Measurements from ENCODE around the gene OFD1.

Gene OFD1

GRCh38 chrX:13748486-13748885 lies 13.9 kb downstream of the OFD1 start:
- peaks cover 8 to 22% of the 10 kb centered on the region in 2 experiments for H3K36me3 ChIP-seq (ENCODE audit: control insufficient read depth in 1 of 2, insufficient read depth in 2 of 2, low read length in 2 of 2)
- no peak overlapping the region for H3K18ac ChIP-seq (ENCODE audit: low read length)
- H3K14ac ChIP-seq (ENCODE audit: low read length) = no peak overlapping the region
- no peak overlapping the region for H3K4me3 ChIP-seq (ENCODE audit: low read depth, low read length)
- H2BK120ac ChIP-seq (ENCODE audit: insufficient read depth, low read length, poor library complexity) = no peak overlapping the region
- no peak overlapping the region for H3K4me2 ChIP-seq (ENCODE audit: low read length)
- no peak overlapping the region for H4K8ac ChIP-seq (ENCODE audit: low read depth, low read length)
- H4K12ac ChIP-seq (ENCODE audit: low read depth, low read length) = no peak overlapping the region
- no peak overlapping the region for H3K23ac ChIP-seq (ENCODE audit: low read length)
- no peak overlapping the region for H2AK5ac ChIP-seq (ENCODE audit: low read length)
- H3K27me3 ChIP-seq (ENCODE audit: insufficient read depth, low read length) = no peaks in the 10 kb centered on the region
- H2BK12ac ChIP-seq (ENCODE audit: low read length) = no peak overlapping the region
- H3K79me1 ChIP-seq (ENCODE audit: low read length) = no peaks in the 10 kb centered on the region
- H4K91ac ChIP-seq (ENCODE audit: low read depth, low read length) = no peak overlapping the region
- no peak overlapping the region for H3K4ac ChIP-seq (ENCODE audit: low read depth, low read length)
- no CpG with 5 or more reads among the region's 3 CpGs for WGBS (ENCODE audit: extremely low coverage, insufficient coverage, insufficient read length)
- H3K9me3 ChIP-seq (ENCODE audit: insufficient read depth, low read depth, low read length) = no peaks in the 10 kb centered on the region
- H3K27ac ChIP-seq (ENCODE audit: low read depth, low read length) = no peak overlapping the region
- no peak overlapping the region for H3K9ac ChIP-seq (ENCODE audit: low read length)
- DNase-seq = no peak
- no peak overlapping the region for H2BK5ac ChIP-seq (ENCODE audit: low read depth, low read length, poor library complexity)
- H3K4me1 ChIP-seq (ENCODE audit: control insufficient read depth in 1 of 2, insufficient read depth in 2 of 2, low read length in 2 of 2) = no peaks in the 10 kb centered on the region
- no peak overlapping the region for H2AFZ ChIP-seq (ENCODE audit: insufficient read depth, low read length, poor library complexity)
- H3K79me2 ChIP-seq (ENCODE audit: control insufficient read depth, insufficient read depth, low read length, poor library complexity) = no peaks in the 10 kb centered on the region

- H2BK12ac ChIP-seq (ENCODE audit: low read length) = no peak overlapping the region
- H3K9ac ChIP-seq (ENCODE audit: low read length) = no peak overlapping the region
- no peaks in the 10 kb centered on the region for H3K79me1 ChIP-seq (ENCODE audit: low read length)
- no peak overlapping the region for H2BK5ac ChIP-seq (ENCODE audit: low read depth, low read length, poor library complexity)
- H3K4ac ChIP-seq (ENCODE audit: low read depth, low read length) = no peak overlapping the region
- H3K79me2 ChIP-seq (ENCODE audit: control insufficient read depth, insufficient read depth, low read length, poor library complexity) = no peaks in the 10 kb centered on the region
- no peak overlapping the region for H3K23ac ChIP-seq (ENCODE audit: low read length)
- H4K91ac ChIP-seq (ENCODE audit: low read depth, low read length) = no peak overlapping the region
- no peak overlapping the region for H3K27ac ChIP-seq (ENCODE audit: low read depth, low read length)
- peak; percentile 20 to 71 for DNase-seq
- H2AFZ ChIP-seq (ENCODE audit: insufficient read depth, low read length, poor library complexity) = no peak overlapping the region
- H3K9me3 ChIP-seq (ENCODE audit: insufficient read depth, low read depth, low read length) = no peaks in the 10 kb centered on the region
- H4K8ac ChIP-seq (ENCODE audit: low read depth, low read length) = no peak overlapping the region
- H3K4me2 ChIP-seq (ENCODE audit: low read length) = no peak overlapping the region
- H3K36me3 ChIP-seq (ENCODE audit: control insufficient read depth in 1 of 2, insufficient read depth in 2 of 2, low read length in 2 of 2) = peaks cover 8 to 20% of the 10 kb centered on the region in 2 experiments
- H3K4me3 ChIP-seq (ENCODE audit: low read depth, low read length) = no peak overlapping the region
- H2BK120ac ChIP-seq (ENCODE audit: insufficient read depth, low read length, poor library complexity) = no peak overlapping the region
- H4K12ac ChIP-seq (ENCODE audit: low read depth, low read length) = no peak overlapping the region
- no peak overlapping the region for H3K14ac ChIP-seq (ENCODE audit: low read length)
- no peak overlapping the region for H2AK5ac ChIP-seq (ENCODE audit: low read length)
- H3K18ac ChIP-seq (ENCODE audit: low read length) = no peak overlapping the region
- no peaks in the 10 kb centered on the region for H3K4me1 ChIP-seq (ENCODE audit: control insufficient read depth in 1 of 2, insufficient read depth in 2 of 2, low read length in 2 of 2)
- H3K27me3 ChIP-seq (ENCODE audit: insufficient read depth, low read length) = no peaks in the 10 kb centered on the region
Observed at GRCh38 chrX:13750204-13750603, 15.7 kb downstream of the OFD1 start.

GRCh38 chrX:13750812-13751211 lies 16.3 kb downstream of the OFD1 start:
- Histone ChIP-seq H3K23ac (ENCODE audit: low read length) (no peak overlapping the region), H2BK12ac (ENCODE audit: low read length) (no peak overlapping the region), H4K8ac (ENCODE audit: low read depth, low read length) (no peak overlapping the region), H4K91ac (ENCODE audit: low read depth, low read length) (no peak overlapping the region), H3K27ac (ENCODE audit: low read depth, low read length) (no peak overlapping the region), H3K9ac (ENCODE audit: low read length) (no peak overlapping the region), H3K4ac (ENCODE audit: low read depth, low read length) (no peak overlapping the region), H2BK5ac (ENCODE audit: low read depth, low read length, poor library complexity) (no peak overlapping the region), H4K12ac (ENCODE audit: low read depth, low read length) (no peak overlapping the region), H2AK5ac (ENCODE audit: low read length) (no peak overlapping the region), H2BK120ac (ENCODE audit: insufficient read depth, low read length, poor library complexity) (no peak overlapping the region), H3K79me1 (ENCODE audit: low read length) (no peaks in the 10 kb centered on the region), H3K27me3 (ENCODE audit: insufficient read depth, low read length) (no peaks in the 10 kb centered on the region), H3K36me3 (ENCODE audit: control insufficient read depth in 1 of 2, insufficient read depth in 2 of 2, low read length in 2 of 2) (peaks cover 8 to 18% of the 10 kb centered on the region in 2 experiments), H3K4me3 (ENCODE audit: low read depth, low read length) (no peak overlapping the region), H3K14ac (ENCODE audit: low read length) (no peak overlapping the region), H3K9me3 (ENCODE audit: insufficient read depth, low read depth, low read length) (no peaks in the 10 kb centered on the region), H3K79me2 (ENCODE audit: control insufficient read depth, insufficient read depth, low read length, poor library complexity) (no peaks in the 10 kb centered on the region), H2AFZ (ENCODE audit: insufficient read depth, low read length, poor library complexity) (no peak overlapping the region), H3K4me1 (ENCODE audit: control insufficient read depth in 1 of 2, insufficient read depth in 2 of 2, low read length in 2 of 2) (no peaks in the 10 kb centered on the region), H3K18ac (ENCODE audit: low read length) (no peak overlapping the region), H3K4me2 (ENCODE audit: low read length) (no peak overlapping the region)
- DNase-seq = no peak

- no peak overlapping the region for H2BK12ac ChIP-seq (ENCODE audit: low read length)
- H3K4me2 ChIP-seq (ENCODE audit: low read length) = no peak overlapping the region
- no peaks in the 10 kb centered on the region for H3K4me1 ChIP-seq (ENCODE audit: control insufficient read depth in 1 of 2, insufficient read depth in 2 of 2, low read length in 2 of 2)
- H3K9ac ChIP-seq (ENCODE audit: low read length) = no peak overlapping the region
- no peak overlapping the region for H3K23ac ChIP-seq (ENCODE audit: low read length)
- no peak overlapping the region for H3K14ac ChIP-seq (ENCODE audit: low read length)
- WGBS (ENCODE audit: extremely low coverage, insufficient coverage, insufficient read length) = no CpG with 5 or more reads among the region's 3 CpGs
- no peaks in the 10 kb centered on the region for H3K9me3 ChIP-seq (ENCODE audit: insufficient read depth, low read depth, low read length)
- no peak overlapping the region for H4K91ac ChIP-seq (ENCODE audit: low read depth, low read length)
- no peak overlapping the region for H2AK5ac ChIP-seq (ENCODE audit: low read length)
- H3K18ac ChIP-seq (ENCODE audit: low read length) = no peak overlapping the region
- no peaks in the 10 kb centered on the region for H3K27me3 ChIP-seq (ENCODE audit: insufficient read depth, low read length)
- peaks cover 13 to 18% of the 10 kb centered on the region in 2 experiments for H3K36me3 ChIP-seq (ENCODE audit: control insufficient read depth in 1 of 2, insufficient read depth in 2 of 2, low read length in 2 of 2)
- no peak overlapping the region for H3K4me3 ChIP-seq (ENCODE audit: low read depth, low read length)
- H4K8ac ChIP-seq (ENCODE audit: low read depth, low read length) = no peak overlapping the region
- H2BK5ac ChIP-seq (ENCODE audit: low read depth, low read length, poor library complexity) = no peak overlapping the region
- no peak for DNase-seq
- H3K79me2 ChIP-seq (ENCODE audit: control insufficient read depth, insufficient read depth, low read length, poor library complexity) = no peaks in the 10 kb centered on the region
- H2AFZ ChIP-seq (ENCODE audit: insufficient read depth, low read length, poor library complexity) = no peak overlapping the region
- no peaks in the 10 kb centered on the region for H3K79me1 ChIP-seq (ENCODE audit: low read length)
- no peak overlapping the region for H4K12ac ChIP-seq (ENCODE audit: low read depth, low read length)
- no peak overlapping the region for H3K27ac ChIP-seq (ENCODE audit: low read depth, low read length)
- H2BK120ac ChIP-seq (ENCODE audit: insufficient read depth, low read length, poor library complexity) = no peak overlapping the region
- no peak overlapping the region for H3K4ac ChIP-seq (ENCODE audit: low read depth, low read length)
Observed at GRCh38 chrX:13752141-13752540, 17.6 kb downstream of the OFD1 start.
